ENCODE data around the gene TCP1.
"Not testable (repeated sequence)": the region's sequence is repeated elsewhere in the genome, so short reads cannot be mapped to it uniquely, and the experiment has no call there.

Gene TCP1

GRCh38 chr6:159772196-159772595, 17.2 kb downstream of the TCP1 start:
- no peak for DNase-seq (ENCODE audit: low spot score)

- no peak for DNase-seq (ENCODE audit: low spot score)
Measured at GRCh38 chr6:159769470-159769869, 19.9 kb downstream of the TCP1 start.

- no peak for DNase-seq (ENCODE audit: low spot score)
Measured at GRCh38 chr6:159766906-159767305, 22.5 kb downstream of the TCP1 start.

- DNase-seq (ENCODE audit: low spot score), result peak; percentile 43
Measured at GRCh38 chr6:159762681-159763293, 26.6 kb downstream of the TCP1 start.

GRCh38 chr6:159761873-159762680, 27.3 kb downstream of the TCP1 start, which contains the start of gene ACAT2:
ACAT2 (plus strand) TSS chr6:159762045; CDS start chr6:159762088, 43 bp downstream.
- DNase-seq (ENCODE audit: low spot score), result peak; percentile 97

- no peak for DNase-seq (ENCODE audit: low spot score)
Measured at GRCh38 chr6:159761129-159761872, 28.1 kb downstream of the TCP1 start.

- no peak for DNase-seq (ENCODE audit: low spot score)
Measured at GRCh38 chr6:159760602-159761057, 28.8 kb downstream of the TCP1 start.

- no peak for DNase-seq (ENCODE audit: low spot score)
Measured at GRCh38 chr6:159759645-159760044, 29.8 kb downstream of the TCP1 start.

- peak; percentile 30 for DNase-seq (ENCODE audit: low spot score)
Measured at GRCh38 chr6:159758031-159759001, 31.1 kb downstream of the TCP1 start.

GRCh38 chr6:159756508-159756907, 32.9 kb downstream of the TCP1 start:
- no peak for DNase-seq (ENCODE audit: low spot score)

GRCh38 chr6:159754959-159755914, 34.2 kb downstream of the TCP1 start:
- DNase-seq (ENCODE audit: low spot score), result no peak

GRCh38 chr6:159754401-159754800, 35.0 kb downstream of the TCP1 start:
- no peak for DNase-seq (ENCODE audit: low spot score)

GRCh38 chr6:159753081-159753872, 36.1 kb downstream of the TCP1 start:
- no peak for DNase-seq (ENCODE audit: low spot score)

- DNase-seq (ENCODE audit: low spot score), result no peak
Measured at GRCh38 chr6:159751448-159751847, 38.0 kb downstream of the TCP1 start.

- not testable (repeated sequence) for DNase-seq (ENCODE audit: low spot score)
Measured at GRCh38 chr6:159748127-159748526, 41.3 kb downstream of the TCP1 start.

- DNase-seq (ENCODE audit: low spot score), result no peak
Measured at GRCh38 chr6:159746759-159747158, 42.6 kb downstream of the TCP1 start.

- DNase-seq (ENCODE audit: low spot score), result no peak
Measured at GRCh38 chr6:159745081-159745480, 44.3 kb downstream of the TCP1 start.

GRCh38 chr6:159742165-159742564, 47.2 kb downstream of the TCP1 start:
- DNase-seq (ENCODE audit: low spot score), result no peak

- no peak for DNase-seq (ENCODE audit: low spot score)
Measured at GRCh38 chr6:159739341-159739740, 50.1 kb downstream of the TCP1 start.
